ENCODE results near the gene GNB1L. TPM values are rescaled to one million over a fixed set of nuclear protein-coding genes. Genes with fewer than 3 reads are reported as not detected.

The GNB1L gene
- polyA plus RNA-seq, 3 donors: 3.4 to 6.0 (median 4.8) TPM

DNA sequence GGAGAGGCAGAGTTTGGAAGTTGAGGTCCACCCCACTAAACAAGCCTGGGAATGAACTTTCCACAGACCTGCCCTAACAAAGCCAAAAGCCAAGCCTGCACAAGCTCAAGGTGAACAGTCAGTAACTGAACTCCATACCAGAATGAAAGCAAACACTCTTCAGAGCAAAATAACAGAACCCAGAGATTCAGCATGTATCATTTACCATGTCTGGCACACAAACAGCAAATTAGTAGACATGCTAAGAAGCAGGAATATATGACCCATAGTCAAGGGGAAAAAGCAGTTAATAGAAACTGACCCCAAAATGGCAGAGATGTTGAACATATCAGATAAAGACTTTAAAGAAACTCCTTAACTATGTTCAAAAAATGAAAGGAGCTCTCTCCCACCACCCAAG is 62.8 kb downstream of the GNB1L start:
- peaks cover 4 to 20% (median 12%) of the 10 kb centered on the region in 7 donors for H3K9me3 Mint-ChIP-seq
- no peaks in the 10 kb centered on the region for H4K20me1 ChIP-seq (ENCODE audit: insufficient read depth, low read length)

DNA sequence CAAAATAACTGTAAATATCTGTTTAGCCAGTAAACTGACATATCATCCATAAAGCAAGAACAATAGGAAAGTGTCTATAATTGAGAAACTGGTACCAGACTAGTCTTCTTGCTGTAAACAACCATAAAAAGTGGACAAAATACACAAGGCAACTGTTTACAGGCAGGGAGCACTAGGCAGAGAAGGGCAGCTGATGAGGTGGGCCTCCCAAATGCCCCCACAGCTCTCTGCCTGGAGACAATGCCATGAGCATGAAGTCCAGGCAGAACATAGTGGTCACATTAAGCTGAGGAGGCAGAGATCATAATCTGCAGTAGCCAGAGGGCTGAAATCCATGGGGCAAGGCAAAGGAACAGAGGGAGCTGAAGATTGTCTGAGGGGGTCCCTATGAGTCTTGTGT is 63.4 kb downstream of the GNB1L start:
- no peak for DNase-seq
- no peaks in the 10 kb centered on the region for H3K79me2 ChIP-seq (ENCODE audit: insufficient read depth, low read length)

More for the DNA sequence above, 62.8 kb downstream of the GNB1L start:
- Histone ChIP-seq H3K4me2 (replicated peaks; ENCODE audit: extremely low read depth, low read length, poor library complexity, severe bottlenecking) (no peak overlapping the region), H2AFZ (ENCODE audit: insufficient read depth, low read depth, low read length, poor library complexity, severe bottlenecking) (no peak overlapping the region), H3K9ac (ENCODE audit: insufficient read depth, low read length, poor library complexity, severe bottlenecking) (no peak overlapping the region), H3K4me3 (replicated peaks in 1 of 3; ENCODE audit: low read depth in 2 of 3, low read length in 3 of 3) (no peak overlapping the region), H3K36me3 (replicated peaks in 1 of 2; ENCODE audit: control insufficient read depth in 1 of 2, insufficient read depth in 2 of 2, low read length in 2 of 2) (no peaks in the 10 kb centered on the region), H3K79me2 (ENCODE audit: insufficient read depth, low read length) (no peaks in the 10 kb centered on the region), H3K27me3 (ENCODE audit: control insufficient read depth in 2 of 2, insufficient read depth in 2 of 2, low read length in 2 of 2) (no peaks in the 10 kb centered on the region), H3K4me1 (ENCODE audit: control insufficient read depth in 1 of 2, insufficient read depth in 2 of 2, low read length in 2 of 2) (no peaks in the 10 kb centered on the region), H3K9me3 (replicated peaks in 1 of 2; ENCODE audit: control insufficient read depth in 1 of 2, insufficient read depth in 1 of 2, low read length in 2 of 2) (peaks cover 0 to 14% of the 10 kb centered on the region in 2 donors), H3K27ac (ENCODE audit: low read depth in 1 of 2, low read length in 2 of 2) (no peak overlapping the region)
- H3K27ac Mint-ChIP-seq: no peak overlapping the region
- DNase-seq: no peak
- peaks cover 0 to 3% (median 0%) of the 10 kb centered on the region in 3 donors for H3K27me3 Mint-ChIP-seq (ENCODE audit: low read depth in 3 of 3)
- no peak overlapping the region for H3K4me3 Mint-ChIP-seq
- no peaks in the 10 kb centered on the region for H3K4me1 Mint-ChIP-seq
- intact Hi-C loops (cut with micrococcal nuclease): no loop called here
- no peaks in the 10 kb centered on the region for H3K36me3 Mint-ChIP-seq
- TF ChIP-seq, protein P1, sequence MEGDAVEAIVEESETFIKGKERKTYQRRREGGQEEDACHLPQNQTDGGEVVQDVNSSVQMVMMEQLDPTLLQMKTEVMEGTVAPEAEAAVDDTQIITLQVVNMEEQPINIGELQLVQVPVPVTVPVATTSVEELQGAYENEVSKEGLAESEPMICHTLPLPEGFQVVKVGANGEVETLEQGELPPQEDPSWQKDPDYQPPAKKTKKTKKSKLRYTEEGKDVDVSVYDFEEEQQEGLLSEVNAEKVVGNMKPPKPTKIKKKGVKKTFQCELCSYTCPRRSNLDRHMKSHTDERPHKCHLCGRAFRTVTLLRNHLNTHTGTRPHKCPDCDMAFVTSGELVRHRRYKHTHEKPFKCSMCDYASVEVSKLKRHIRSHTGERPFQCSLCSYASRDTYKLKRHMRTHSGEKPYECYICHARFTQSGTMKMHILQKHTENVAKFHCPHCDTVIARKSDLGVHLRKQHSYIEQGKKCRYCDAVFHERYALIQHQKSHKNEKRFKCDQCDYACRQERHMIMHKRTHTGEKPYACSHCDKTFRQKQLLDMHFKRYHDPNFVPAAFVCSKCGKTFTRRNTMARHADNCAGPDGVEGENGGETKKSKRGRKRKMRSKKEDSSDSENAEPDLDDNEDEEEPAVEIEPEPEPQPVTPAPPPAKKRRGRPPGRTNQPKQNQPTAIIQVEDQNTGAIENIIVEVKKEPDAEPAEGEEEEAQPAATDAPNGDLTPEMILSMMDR (IDR thresholded peaks at IDR 0.05): no peak

More for the DNA sequence above, 63.4 kb downstream of the GNB1L start:
- H3K27me3 ChIP-seq (ENCODE audit: control insufficient read depth in 2 of 2, insufficient read depth in 2 of 2, low read length in 2 of 2): no peaks in the 10 kb centered on the region
- H3K4me2 ChIP-seq (replicated peaks; ENCODE audit: extremely low read depth, low read length, poor library complexity, severe bottlenecking): no peak overlapping the region
- Mint-ChIP-seq H3K9me3 (peaks cover 4 to 20% (median 12%) of the 10 kb centered on the region in 7 donors), H3K4me3 (no peak overlapping the region), H3K27me3 (ENCODE audit: low read depth in 3 of 3) (peaks cover 0 to 3% (median 0%) of the 10 kb centered on the region in 3 donors), H3K4me1 (no peaks in the 10 kb centered on the region), H3K27ac (no peak overlapping the region), H3K36me3 (no peaks in the 10 kb centered on the region)
- H3K27ac ChIP-seq (ENCODE audit: low read depth in 1 of 2, low read length in 2 of 2): no peak overlapping the region
- no peaks in the 10 kb centered on the region for H3K4me1 ChIP-seq (ENCODE audit: control insufficient read depth in 1 of 2, insufficient read depth in 2 of 2, low read length in 2 of 2)
- H4K20me1 ChIP-seq (ENCODE audit: insufficient read depth, low read length): no peaks in the 10 kb centered on the region
- intact Hi-C loops (cut with micrococcal nuclease): no loop called here
- no peak overlapping the region for H3K9ac ChIP-seq (ENCODE audit: insufficient read depth, low read length, poor library complexity, severe bottlenecking)
- no peak overlapping the region for H3K4me3 ChIP-seq (replicated peaks in 1 of 3; ENCODE audit: low read depth in 2 of 3, low read length in 3 of 3)
- TF ChIP-seq, protein P1 (IDR thresholded peaks at IDR 0.05): no peak
- H2AFZ ChIP-seq (ENCODE audit: insufficient read depth, low read depth, low read length, poor library complexity, severe bottlenecking): no peak overlapping the region
- no peaks in the 10 kb centered on the region for H3K36me3 ChIP-seq (replicated peaks in 1 of 2; ENCODE audit: control insufficient read depth in 1 of 2, insufficient read depth in 2 of 2, low read length in 2 of 2)
- H3K9me3 ChIP-seq (replicated peaks in 1 of 2; ENCODE audit: control insufficient read depth in 1 of 2, insufficient read depth in 1 of 2, low read length in 2 of 2): peaks cover 0 to 14% of the 10 kb centered on the region in 2 donors
